K562 (cell line): ENCODE results near the gene PPT2. TPM values are rescaled to one million over a fixed set of nuclear protein-coding genes. Genes with fewer than 3 reads are reported as not detected.

Experiments
- ARID4B ChIP-seq: sonication (generic); formaldehyde crosslinking; IDR thresholded peaks from 2 replicates; pipeline ENCODE4 v1.8.0; 2022; ENCODE audit warnings: mild to moderate bottlenecking, missing genetic modification reagents
- BRF1 ChIP-seq: IDR thresholded peaks from 3 replicates; pipeline ENCODE4 v1.6.1; 2011; ENCODE audit warnings: borderline replicate concordance, mild to moderate bottlenecking; ENCODE audit not compliant: insufficient read length; ENCODE audit errors: extremely low read depth
- DLX4 ChIP-seq: fragments of 250-450 bp; sonication (Bioruptor Pico); IDR thresholded peaks from 2 replicates; pipeline ENCODE4 v1.6.1; 2021; ENCODE audit warnings: mild to moderate bottlenecking
- FOXA1 ChIP-seq: fragments of 450-650 bp; IDR thresholded peaks from 2 replicates; pipeline ENCODE4 v1.6.1; 2016; ENCODE audit warnings: mild to moderate bottlenecking, borderline replicate concordance
- GTF2A2 ChIP-seq: IDR thresholded peaks from 2 replicates; pipeline ENCODE4 v1.6.1; 2016; ENCODE audit warnings: mild to moderate bottlenecking, missing genetic modification characterization, missing compliant biosample characterization
- JUN ChIP-seq, 2 experiments: sonication (generic) in 1 of 2; formaldehyde crosslinking in 1 of 2; IDR thresholded peaks; 2 replicates each; pipeline versions ENCODE4 v1.6.1 to v1.8.0; 2012 to 2022; ENCODE audit warnings: borderline replicate concordance in 2 of 2, mild to moderate bottlenecking in 2 of 2, improper control_type of control experiment in 1 of 2, low read depth in 1 of 2, low read length in 1 of 2, missing genetic modification reagents in 1 of 2
- MTA3 ChIP-seq: fragments of 450-650 bp; formaldehyde crosslinking; IDR thresholded peaks from 2 replicates; pipeline ENCODE4 v1.6.1; 2017; ENCODE audit warnings: mild to moderate bottlenecking, borderline replicate concordance
- RBM34 ChIP-seq: fragments of 200-400 bp; formaldehyde crosslinking; IDR thresholded peaks from 2 replicates; pipeline ENCODE4 v1.6.1; 2018; ENCODE audit warnings: low read length, borderline replicate concordance; ENCODE audit not compliant: insufficient read depth
- SFPQ ChIP-seq: fragments of 200-400 bp; formaldehyde crosslinking; IDR thresholded peaks from 2 replicates; pipeline ENCODE4 v1.6.1; 2017; ENCODE audit warnings: mild to moderate bottlenecking, low read depth, low read length, moderate library complexity
- SMAD3 ChIP-seq: fragments of 450-650 bp; formaldehyde crosslinking; conservative IDR thresholded peaks from 2 replicates; pipeline ENCODE4 v1.4.0; 2020; ENCODE audit warnings: mild to moderate bottlenecking
- STAG1 ChIP-seq: sonication (generic); formaldehyde crosslinking; IDR thresholded peaks from 2 replicates; pipeline ENCODE4 v1.5.0; 2020; ENCODE audit warnings: missing genetic modification reagents, borderline replicate concordance
- ZBTB43 ChIP-seq: sonication (generic); formaldehyde crosslinking; IDR thresholded peaks from 2 replicates; pipeline ENCODE4 v1.8.0; 2023; ENCODE audit warnings: mild to moderate bottlenecking, missing genetic modification reagents
- ZNF57 ChIP-seq: fragments of 450-650 bp; formaldehyde crosslinking; IDR thresholded peaks from 2 replicates; pipeline ENCODE4 v1.4.0; 2020; ENCODE audit warnings: mild to moderate bottlenecking, moderate library complexity
- polyA plus RNA-seq, 8 experiments: library from polyadenylated mRNA; depleted of rRNA in 4 of 8; stranded (reverse) in 5 of 8; unstranded in 3 of 8; fragments of >200 nt; fragmentation: Nextera tagmentation in 2 of 8; fragmentation: Illumina TruSeq in 1 of 8; extraction: Ambion mirVana in 2 of 8; extraction: Trizol in 1 of 8; gene quantifications; 2 replicates each; pipeline versions ENCODE4 v1.2.1 to v1.2.3, GENCODE V29; 2011 to 2014; ENCODE audit warnings: inconsistent platforms in 1 of 8, missing spikeins in 1 of 8
- total RNA-seq, 7 experiments: library from RNA; depleted of rRNA in 6 of 7; stranded (reverse); fragments of >200 nt in 6 of 7; fragmentation: Illumina TruSeq in 2 of 7; extraction: Trizol in 2 of 7; gene quantifications; 2 replicates each; pipeline versions ENCODE4 v1.2.1 to v1.2.3, GENCODE V29; 2011 to 2021; ENCODE audit warnings: low replicate concordance in 1 of 7

Gene PPT2
- total and polyA plus RNA-seq, 9 of the 15 experiments (the other 6 are each of a cell fraction or from before 2014, with no cell fraction given), result 27.4 to 98.8 (median 69.9) TPM

GRCh38 chr6:32118782-32119628 lies 34.9 kb upstream of the PPT2 start (continued):
- TF ChIP-seq GTF2A2 (tag) (no peak), ZBTB43 (CRISPR knock-in tag) (0 out of 2 replicates have a peak, but pooled peaks have one; percentile 26), DLX4 (CRISPR knock-in tag) (no peak), SMAD3 (CRISPR knock-in tag) (no peak), ZNF57 (CRISPR knock-in tag) (no peak), BRF1 (no peak), STAG1 (CRISPR knock-in tag) (peak; percentile 92; the same call in 1 of the 2 replicates), SFPQ (no peak), MTA3 (no peak), RBM34 (no peak), FOXA1 (no peak), ARID4B (CRISPR knock-in tag) (peak; percentile 55; the same call in 1 of the 2 replicates), JUN (IDR thresholded peaks at IDR 0.05; ENCODE audit: borderline replicate concordance, low read depth, low read length) (no peak), JUN (CRISPR knock-in tag; IDR thresholded peaks at IDR 0.05; ENCODE audit: borderline replicate concordance) (no peak)
